Measurements from ENCODE around the gene WNT7B.

DNA sequence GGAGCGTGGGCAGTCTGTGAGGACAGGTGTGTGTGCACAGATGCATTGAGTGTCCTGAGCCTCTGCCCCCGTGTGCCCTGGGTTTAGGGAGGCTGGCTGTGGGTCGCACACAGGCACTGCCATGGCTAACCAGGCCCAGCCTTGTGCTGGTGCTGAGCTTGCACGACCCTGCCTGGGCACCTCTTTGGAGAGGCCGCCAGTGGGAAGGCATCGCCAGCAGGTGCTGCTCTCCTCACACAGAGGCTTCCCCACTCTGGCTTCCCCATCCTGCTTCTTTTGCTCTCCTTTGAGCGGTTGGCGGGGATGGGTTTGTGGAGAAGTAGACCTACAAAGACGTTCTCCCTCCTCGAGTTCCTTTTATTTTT lies 4.1 kb downstream of the WNT7B start:
- TF ChIP-seq SIN3A (IDR thresholded peaks at IDR 0.05; ENCODE audit: borderline replicate concordance, low read depth, low read length) (no peak), POLR2AphosphoS5 (IDR thresholded peaks at IDR 0.05; ENCODE audit: low read depth, low read length) (no peak)
- TF ChIP-seq, protein P1, sequence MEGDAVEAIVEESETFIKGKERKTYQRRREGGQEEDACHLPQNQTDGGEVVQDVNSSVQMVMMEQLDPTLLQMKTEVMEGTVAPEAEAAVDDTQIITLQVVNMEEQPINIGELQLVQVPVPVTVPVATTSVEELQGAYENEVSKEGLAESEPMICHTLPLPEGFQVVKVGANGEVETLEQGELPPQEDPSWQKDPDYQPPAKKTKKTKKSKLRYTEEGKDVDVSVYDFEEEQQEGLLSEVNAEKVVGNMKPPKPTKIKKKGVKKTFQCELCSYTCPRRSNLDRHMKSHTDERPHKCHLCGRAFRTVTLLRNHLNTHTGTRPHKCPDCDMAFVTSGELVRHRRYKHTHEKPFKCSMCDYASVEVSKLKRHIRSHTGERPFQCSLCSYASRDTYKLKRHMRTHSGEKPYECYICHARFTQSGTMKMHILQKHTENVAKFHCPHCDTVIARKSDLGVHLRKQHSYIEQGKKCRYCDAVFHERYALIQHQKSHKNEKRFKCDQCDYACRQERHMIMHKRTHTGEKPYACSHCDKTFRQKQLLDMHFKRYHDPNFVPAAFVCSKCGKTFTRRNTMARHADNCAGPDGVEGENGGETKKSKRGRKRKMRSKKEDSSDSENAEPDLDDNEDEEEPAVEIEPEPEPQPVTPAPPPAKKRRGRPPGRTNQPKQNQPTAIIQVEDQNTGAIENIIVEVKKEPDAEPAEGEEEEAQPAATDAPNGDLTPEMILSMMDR (IDR thresholded peaks at IDR 0.05): no peak
